B cell (primary cell): ENCODE results near the gene PPP1R14C. TPM values are rescaled to one million over a fixed set of nuclear protein-coding genes. Genes with fewer than 3 reads are reported as not detected.

ENCODE experiments used
- ATAC-seq: fragments of 200-7000 bp; cut with Tn5 transposase; one replicate; pipeline ENCODE4 v1.10.0; 2021; ENCODE audit warnings: low read depth, mild to moderate bottlenecking, moderate number of reproducible peaks, moderate library complexity
- CTCF ChIA-PET: fragments of 350-600 bp; sonication (Branson Sonifier 250); formaldehyde crosslinking; loops from one replicate; lab custom pipeline; 2021; ENCODE audit warnings: antibody characterized with exemption, inconsistent platforms; lab: Charles Lee
- POLR2A ChIA-PET: fragments of 350-600 bp; sonication (Branson Sonifier 250); formaldehyde crosslinking; loops from one replicate; lab custom pipeline; 2021; ENCODE audit warnings: antibody characterized with exemption; lab: Charles Lee
- DNase-seq: peaks from one replicate; pipeline ENCODE4 v3.0.0; 2013
- H2AFZ ChIP-seq: 2 replicates; pipeline ENCODE4 v1.6.1; 2012; ENCODE audit warnings: mild to moderate bottlenecking, low read depth, low read length; ENCODE audit not compliant: insufficient read depth, poor library complexity, severe bottlenecking
- H3K27ac ChIP-seq, 2 donors: 1 replicate in 1 of 2; 2 replicates in 1 of 2; pipeline ENCODE4 v1.5.1; 2012 to 2013; ENCODE audit warnings: low read length in 2 of 2, mild to moderate bottlenecking in 2 of 2, moderate library complexity in 1 of 2
- H3K27me3 ChIP-seq, 4 experiments: fragments of 200-600 bp in 1 of 4; sonication (generic) in 1 of 4; replicated peaks in 1 of 4; 1 replicate in 2 of 4; 2 replicates in 2 of 4; pipeline versions ENCODE4 v1.6.1 to v1.7.0; 2013 to 2016; ENCODE audit warnings: low read length in 3 of 4, mild to moderate bottlenecking in 2 of 4, mixed read lengths in 1 of 4, moderate library complexity in 1 of 4; ENCODE audit not compliant: insufficient read depth in 4 of 4, control insufficient read depth in 3 of 4; ENCODE audit errors: control extremely low read depth in 1 of 4
- H3K36me3 ChIP-seq, 2 experiments: replicated peaks in 1 of 2; 1 replicate in 1 of 2; 2 replicates in 1 of 2; pipeline versions ENCODE4 v1.6.1 to v1.7.1; 2013; ENCODE audit warnings: low read length in 1 of 2; ENCODE audit not compliant: insufficient read depth in 2 of 2, control insufficient read depth in 1 of 2; ENCODE audit errors: control extremely low read depth in 1 of 2, extremely low read depth in 1 of 2
- H3K4me1 ChIP-seq, 2 donors: fragments of 200-600 bp in 1 of 2; sonication (generic) in 1 of 2; 1 replicate in 1 of 2; 2 replicates in 1 of 2; pipeline versions ENCODE4 v1.5.1 to v1.6.1; 2013 to 2017; ENCODE audit warnings: low read length in 2 of 2; ENCODE audit not compliant: control insufficient read depth in 2 of 2, insufficient read depth in 2 of 2
- H3K4me2 ChIP-seq: replicated peaks from 2 replicates; pipeline ENCODE3; 2012; ENCODE audit warnings: mild to moderate bottlenecking, low read depth, low read length; ENCODE audit not compliant: poor library complexity, severe bottlenecking
- H3K4me3 ChIP-seq, 5 experiments: fragments of 200-600 bp in 1 of 5; sonication (generic) in 1 of 5; 1 replicate in 3 of 5; 2 replicates in 2 of 5; pipeline versions ENCODE4 v1.5.1 to v1.7.0; 2011 to 2016; ENCODE audit warnings: low read length in 4 of 5, mild to moderate bottlenecking in 4 of 5, low read depth in 2 of 5, control low read depth in 1 of 5, moderate library complexity in 1 of 5; ENCODE audit not compliant: insufficient read depth in 1 of 5; ENCODE audit errors: control extremely low read depth in 1 of 5, extremely low read depth in 1 of 5
- H3K79me2 ChIP-seq: fragments of 200-600 bp; sonication (generic); one replicate; pipeline ENCODE4 v1.6.0; 2016; ENCODE audit warnings: low read length; ENCODE audit not compliant: control insufficient read depth, insufficient read depth
- H3K9ac ChIP-seq: fragments of 200-600 bp; sonication (generic); 2 replicates; pipeline ENCODE4 v1.6.1; 2017; ENCODE audit warnings: mild to moderate bottlenecking, low read length, moderate library complexity
- H3K9me3 ChIP-seq, 3 donors: one replicate each; pipeline versions ENCODE4 v1.6.1 to v1.7.1; 2013; ENCODE audit warnings: low read length in 2 of 3; ENCODE audit not compliant: control insufficient read depth in 2 of 3, insufficient read depth in 1 of 3; ENCODE audit errors: control extremely low read depth in 1 of 3
- H4K20me1 ChIP-seq: 2 replicates; pipeline ENCODE4 v1.6.0; 2012; ENCODE audit warnings: mild to moderate bottlenecking, low read length; ENCODE audit not compliant: insufficient read depth, control insufficient read depth, poor library complexity, severe bottlenecking
- H3K27ac Mint-ChIP-seq: one replicate; pipeline ENCODE4 v1.8.0; 2021; ENCODE audit warnings: mixed read lengths
- H3K27me3 Mint-ChIP-seq: one replicate; pipeline ENCODE4 v1.8.0; 2021; ENCODE audit warnings: mixed read lengths
- H3K4me1 Mint-ChIP-seq: one replicate; pipeline ENCODE4 v1.8.0; 2021; ENCODE audit warnings: mixed read lengths
- H3K4me3 Mint-ChIP-seq: one replicate; pipeline ENCODE4 v1.8.0; 2021; ENCODE audit warnings: mixed read lengths
- H3K9me3 Mint-ChIP-seq: one replicate; pipeline ENCODE4 v1.8.0; 2022; ENCODE audit warnings: mixed read lengths; ENCODE audit not compliant: insufficient read depth
- EZH2 ChIP-seq: IDR thresholded peaks from 2 replicates; pipeline ENCODE4 v1.6.1; 2012; ENCODE audit warnings: borderline replicate concordance, low read depth, mild to moderate bottlenecking, moderate library complexity, low read length; ENCODE audit not compliant: insufficient read depth, poor library complexity, severe bottlenecking
- WGBS: methylation state at CpG from one replicate; pipeline ENCODE4 v1.1.5; 2013; ENCODE audit warnings: missing lambda C conversion rate; ENCODE audit not compliant: insufficient coverage; 5-methylcytosine and 5-hydroxymethylcytosine counted together
- intact Hi-C: fragments of 100-400 bp; cut with micrococcal nuclease; formaldehyde crosslinking; loops from one replicate; pipeline ENCODE4 v1.10.0; 2022
- polyA plus RNA-seq: library from polyadenylated mRNA; depleted of rRNA; stranded (reverse); fragments of >200 nt; gene quantifications from 2 replicates; pipeline ENCODE4 v1.2.3, GENCODE V29; 2012
- total RNA-seq, 2 donors: library from RNA; stranded (reverse); fragments of 120-200 nt in 1 of 2; gene quantifications; 1 replicate in 1 of 2; 2 replicates in 1 of 2; pipeline versions ENCODE4 v1.2.3 to v1.2.4, GENCODE V29; 2013 to 2022
- TF ChIP-seq, protein P1 (sequence below): fragments of 200-600 bp; IDR thresholded peaks from one replicate; pipeline ENCODE4 v1.8.0; 2022; ENCODE audit warnings: antibody characterized with exemption, mild to moderate bottlenecking

PPP1R14C gene
- total and polyA plus RNA-seq, 2 donors (not counting 1 experiment from before 2014, with no cell fraction given), result not detected

DNA sequence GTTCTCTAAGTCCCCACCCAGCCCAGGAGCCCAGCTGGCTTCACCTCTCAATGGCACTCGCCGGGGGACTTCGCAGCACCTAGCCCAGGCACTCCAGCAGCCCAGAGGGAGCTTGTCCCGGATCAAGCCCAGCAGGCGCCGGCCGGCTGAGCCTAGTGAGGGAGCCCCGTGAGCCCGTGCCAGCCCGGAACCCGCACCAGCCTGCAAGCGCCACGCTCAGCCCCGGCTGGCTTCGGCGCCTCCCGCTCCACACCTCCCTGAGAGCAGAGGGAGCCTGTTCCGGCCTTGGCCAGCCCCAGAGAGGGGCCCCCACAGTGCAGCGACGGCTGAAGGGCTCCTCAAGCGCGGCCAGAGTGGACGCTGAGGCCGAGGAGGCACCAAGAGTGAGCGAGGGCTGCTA, 27.1 kb upstream of the PPP1R14C start:
- H3K4me1 Mint-ChIP-seq, result peaks cover 21% of the 10 kb centered on the region
- no peak overlapping the region for H3K27ac ChIP-seq
- peaks cover 15% of the 10 kb centered on the region in 2 donors for H3K4me1 ChIP-seq
- H3K4me3 Mint-ChIP-seq, result no peak overlapping the region
- H3K4me3 ChIP-seq, result no peak overlapping the region
- intact Hi-C loops, result no loop called here
- H3K27ac Mint-ChIP-seq, result no peak overlapping the region
- no peak overlapping the region for H2AFZ ChIP-seq
- peaks cover 0 to 21% (median 0%) of the 10 kb centered on the region in 3 donors for H3K9me3 ChIP-seq
- no peak overlapping the region for H3K4me2 ChIP-seq
- CTCF ChIA-PET, result no interaction called here
- peaks cover 7% of the 10 kb centered on the region for H3K27me3 Mint-ChIP-seq
- no peaks in the 10 kb centered on the region for H3K79me2 ChIP-seq
- POLR2A ChIA-PET, result no interaction called here
- WGBS, result 97% methylated on average over 25 of the region's 25 CpGs
- no peaks in the 10 kb centered on the region for H3K27me3 ChIP-seq
- H3K9ac ChIP-seq, result no peak overlapping the region
- no peaks in the 10 kb centered on the region for H3K9me3 Mint-ChIP-seq
- H3K36me3 ChIP-seq, result no peaks in the 10 kb centered on the region
- DNase-seq (no peak), ATAC-seq (no peak)
- TF ChIP-seq, protein P1, sequence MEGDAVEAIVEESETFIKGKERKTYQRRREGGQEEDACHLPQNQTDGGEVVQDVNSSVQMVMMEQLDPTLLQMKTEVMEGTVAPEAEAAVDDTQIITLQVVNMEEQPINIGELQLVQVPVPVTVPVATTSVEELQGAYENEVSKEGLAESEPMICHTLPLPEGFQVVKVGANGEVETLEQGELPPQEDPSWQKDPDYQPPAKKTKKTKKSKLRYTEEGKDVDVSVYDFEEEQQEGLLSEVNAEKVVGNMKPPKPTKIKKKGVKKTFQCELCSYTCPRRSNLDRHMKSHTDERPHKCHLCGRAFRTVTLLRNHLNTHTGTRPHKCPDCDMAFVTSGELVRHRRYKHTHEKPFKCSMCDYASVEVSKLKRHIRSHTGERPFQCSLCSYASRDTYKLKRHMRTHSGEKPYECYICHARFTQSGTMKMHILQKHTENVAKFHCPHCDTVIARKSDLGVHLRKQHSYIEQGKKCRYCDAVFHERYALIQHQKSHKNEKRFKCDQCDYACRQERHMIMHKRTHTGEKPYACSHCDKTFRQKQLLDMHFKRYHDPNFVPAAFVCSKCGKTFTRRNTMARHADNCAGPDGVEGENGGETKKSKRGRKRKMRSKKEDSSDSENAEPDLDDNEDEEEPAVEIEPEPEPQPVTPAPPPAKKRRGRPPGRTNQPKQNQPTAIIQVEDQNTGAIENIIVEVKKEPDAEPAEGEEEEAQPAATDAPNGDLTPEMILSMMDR, result no peak
- no peak for TF ChIP-seq EZH2
- no peaks in the 10 kb centered on the region for H4K20me1 ChIP-seq

DNA sequence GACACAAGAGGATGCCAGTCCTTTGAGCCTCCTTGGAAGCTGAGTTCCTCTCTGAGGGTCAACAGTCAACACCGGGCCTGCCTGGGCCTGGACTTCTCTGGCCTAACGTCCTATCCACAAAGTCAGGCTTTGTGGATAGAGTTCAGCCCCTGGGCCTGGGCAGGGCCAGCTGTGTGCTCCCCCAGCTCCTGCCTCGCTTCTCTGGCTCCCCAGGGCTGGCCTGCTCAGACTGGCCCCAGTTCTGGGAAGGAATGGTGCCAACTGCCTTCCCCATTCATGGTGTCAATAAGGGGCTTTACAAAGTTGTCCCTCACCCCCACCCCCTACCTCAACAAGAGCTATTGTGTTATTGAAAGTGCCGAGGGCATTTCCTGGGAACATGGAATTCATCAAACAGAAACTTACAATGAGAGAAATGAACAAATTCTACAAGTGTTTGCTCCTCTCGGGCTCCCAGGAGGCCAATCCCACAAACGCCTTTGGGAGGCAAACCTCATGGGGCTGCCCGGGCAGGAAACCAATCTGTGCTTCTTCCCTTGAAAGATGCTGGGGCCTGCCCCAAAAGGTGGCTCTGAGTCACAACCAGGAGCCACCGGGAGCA, 26.5 kb upstream of the PPP1R14C start:
- no peak overlapping the region for H3K9ac ChIP-seq
- no peak for ATAC-seq
- Mint-ChIP-seq H3K27me3 (peaks cover 7% of the 10 kb centered on the region), H3K4me1 (peaks cover 21% of the 10 kb centered on the region), H3K9me3 (no peaks in the 10 kb centered on the region), H3K4me3 (no peak overlapping the region), H3K27ac (no peak overlapping the region)
- ChIA-PET POLR2A (no interaction called here), CTCF (no interaction called here)
- no peaks in the 10 kb centered on the region for H4K20me1 ChIP-seq
- H3K27ac ChIP-seq, result no peak overlapping the region
- H3K36me3 ChIP-seq, result no peaks in the 10 kb centered on the region
- WGBS, result 38% methylated on average over 7 of the region's 8 CpGs
- no peak overlapping the region for H3K4me3 ChIP-seq
- intact Hi-C loops, result no loop called here
- H3K9me3 ChIP-seq, result peaks cover 0 to 21% (median 0%) of the 10 kb centered on the region in 3 donors
- no peaks in the 10 kb centered on the region for H3K79me2 ChIP-seq
- no peak overlapping the region for H3K4me2 ChIP-seq
- H2AFZ ChIP-seq, result no peak overlapping the region
- TF ChIP-seq EZH2, result no peak
- TF ChIP-seq, protein P1, result no peak
- DNase-seq, result no peak
- no peaks in the 10 kb centered on the region for H3K27me3 ChIP-seq
- peaks cover 15% of the 10 kb centered on the region in 2 donors for H3K4me1 ChIP-seq
